ENCODE measurements around the gene RUSC2.
"Not testable (repeated sequence)": the region's sequence is repeated elsewhere in the genome, so short reads cannot be mapped to it uniquely, and the experiment has no call there.

Gene RUSC2

GRCh38 chr9:35489313-35490154 is at the start of gene RUSC2:
TSS of gene RUSC2 (plus strand) at chr9:35490111. CDS start at chr9:35546522, 56,411 bp downstream.
- H3K4me3 ChIP-seq: peak within 1 kb of the TSS; percentile 53
- peaks cover 19% of the 10 kb centered on the region for H3K4me1 ChIP-seq
- H3K36me3 ChIP-seq (replicated peaks): no peaks in the 10 kb centered on the region
- no peaks in the 10 kb centered on the region for H3K27me3 ChIP-seq (ENCODE audit: low read depth)
- peak; percentile 72 to 92 for DNase-seq (ENCODE audit: low spot score in 2 of 2)
- H3K9me3 ChIP-seq: no peaks in the 10 kb centered on the region
- in situ Hi-C loops (cut with MboI; ENCODE audit: low sequenced_read_pairs): loop anchor here (5.0 kb wide), 1 partner anchor 68 kb away; no protein-coding TSS in a partner anchor

DNA sequence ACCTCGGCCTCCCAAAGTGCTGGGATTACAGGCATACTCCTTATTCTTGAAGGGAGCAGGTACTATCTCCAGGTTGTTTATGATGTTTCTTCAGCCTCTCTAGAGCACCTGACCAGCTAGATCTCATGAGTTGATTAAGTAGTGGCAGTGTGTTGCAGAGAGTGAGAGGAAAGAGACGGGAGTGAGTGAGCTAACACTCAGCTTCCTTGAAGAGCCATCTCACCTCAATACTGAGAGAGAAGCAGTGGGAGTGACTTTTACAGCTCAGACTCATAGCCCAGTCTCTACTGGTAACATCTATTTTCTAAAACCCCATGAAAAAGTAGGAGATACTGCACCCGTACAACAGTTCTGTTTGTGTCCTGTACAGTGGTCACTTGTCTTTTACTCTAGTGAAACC is 43.9 kb upstream of the RUSC2 start:
- Histone ChIP-seq H3K27me3 (ENCODE audit: low read depth) (peaks cover 10% of the 10 kb centered on the region; the same call in 1 of the 2 replicates), H3K4me3 (no peak overlapping the region), H3K36me3 (replicated peaks) (no peaks in the 10 kb centered on the region), H3K4me1 (no peaks in the 10 kb centered on the region), H3K9me3 (no peaks in the 10 kb centered on the region)
- no peak for DNase-seq (ENCODE audit: low spot score in 2 of 2)
- in situ Hi-C loops (cut with MboI; ENCODE audit: low sequenced_read_pairs): loop anchor here (25.0 kb wide), 1 partner anchor 91 kb away; no protein-coding TSS in a partner anchor

GRCh38 chr9:35448496-35448895 is 41.4 kb upstream of the RUSC2 start:
- H3K9me3 ChIP-seq: no peaks in the 10 kb centered on the region
- in situ Hi-C loops (cut with MboI; ENCODE audit: low sequenced_read_pairs): loop anchor here (25.0 kb wide), 1 partner anchor 89 kb away; no protein-coding TSS in a partner anchor

DNA sequence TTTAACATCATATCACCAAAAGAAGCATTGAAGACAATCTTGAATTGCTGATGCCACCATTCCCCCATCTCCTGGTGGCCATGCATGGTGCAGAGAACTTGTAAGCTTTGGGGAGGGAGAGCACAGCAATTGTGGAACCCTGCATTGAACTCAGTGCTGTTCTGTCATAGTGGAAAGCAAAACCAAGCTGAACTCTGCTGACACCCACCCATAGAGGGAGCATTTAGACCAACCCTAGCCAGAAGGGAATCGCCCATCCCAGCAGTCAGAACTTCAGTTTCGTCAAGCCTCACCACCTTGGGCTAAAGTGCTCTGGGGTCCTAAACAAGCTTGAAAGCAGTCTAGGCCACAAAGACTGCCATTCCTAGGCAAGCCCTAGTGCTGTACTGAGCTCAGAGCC is 37.4 kb upstream of the RUSC2 start:
- H3K4me1 ChIP-seq: no peaks in the 10 kb centered on the region
- in situ Hi-C loops (cut with MboI; ENCODE audit: low sequenced_read_pairs): no loop called here
- H3K36me3 ChIP-seq (replicated peaks): no peaks in the 10 kb centered on the region
- no peak for DNase-seq (ENCODE audit: low spot score in 2 of 2)
- no peaks in the 10 kb centered on the region for H3K9me3 ChIP-seq
- peaks cover 7% of the 10 kb centered on the region; the same call in 1 of the 2 replicates for H3K27me3 ChIP-seq (ENCODE audit: low read depth)
- no peak overlapping the region for H3K4me3 ChIP-seq

More at GRCh38 chr9:35448496-35448895, 41.4 kb upstream of the RUSC2 start:
- Histone ChIP-seq H3K4me1 (no peaks in the 10 kb centered on the region), H3K36me3 (replicated peaks) (no peaks in the 10 kb centered on the region), H3K4me3 (no peak overlapping the region), H3K27me3 (ENCODE audit: low read depth) (peaks cover 10% of the 10 kb centered on the region; the same call in 1 of the 2 replicates)
- no peak for DNase-seq (ENCODE audit: low spot score in 2 of 2)

DNA sequence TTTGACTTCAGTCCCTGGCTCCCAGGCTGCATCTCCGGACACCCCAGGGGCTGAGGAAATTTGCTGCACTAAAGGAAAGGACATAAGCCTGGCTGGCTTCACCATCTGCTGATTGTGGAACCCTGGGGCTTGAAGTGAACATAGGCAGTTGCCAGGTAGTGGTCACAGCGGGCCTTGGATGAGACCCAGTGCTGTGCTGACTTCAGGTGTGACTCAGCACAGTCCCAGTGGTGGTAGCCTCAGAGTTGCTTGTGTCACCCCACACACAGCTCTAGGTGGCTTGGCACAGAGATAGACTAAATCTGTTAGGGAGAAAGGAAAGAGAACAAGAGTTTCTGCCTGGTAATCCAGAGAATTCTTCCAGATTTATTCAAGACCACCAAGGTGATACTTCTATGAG is 36.1 kb upstream of the RUSC2 start:
- Histone ChIP-seq H3K9me3 (no peaks in the 10 kb centered on the region), H3K4me3 (no peak overlapping the region), H3K27me3 (ENCODE audit: low read depth) (peaks cover 7% of the 10 kb centered on the region; the same call in 1 of the 2 replicates), H3K4me1 (no peaks in the 10 kb centered on the region), H3K36me3 (replicated peaks) (no peaks in the 10 kb centered on the region)
- in situ Hi-C loops (cut with MboI; ENCODE audit: low sequenced_read_pairs): no loop called here
- DNase-seq (ENCODE audit: low spot score in 2 of 2): no peak

DNA sequence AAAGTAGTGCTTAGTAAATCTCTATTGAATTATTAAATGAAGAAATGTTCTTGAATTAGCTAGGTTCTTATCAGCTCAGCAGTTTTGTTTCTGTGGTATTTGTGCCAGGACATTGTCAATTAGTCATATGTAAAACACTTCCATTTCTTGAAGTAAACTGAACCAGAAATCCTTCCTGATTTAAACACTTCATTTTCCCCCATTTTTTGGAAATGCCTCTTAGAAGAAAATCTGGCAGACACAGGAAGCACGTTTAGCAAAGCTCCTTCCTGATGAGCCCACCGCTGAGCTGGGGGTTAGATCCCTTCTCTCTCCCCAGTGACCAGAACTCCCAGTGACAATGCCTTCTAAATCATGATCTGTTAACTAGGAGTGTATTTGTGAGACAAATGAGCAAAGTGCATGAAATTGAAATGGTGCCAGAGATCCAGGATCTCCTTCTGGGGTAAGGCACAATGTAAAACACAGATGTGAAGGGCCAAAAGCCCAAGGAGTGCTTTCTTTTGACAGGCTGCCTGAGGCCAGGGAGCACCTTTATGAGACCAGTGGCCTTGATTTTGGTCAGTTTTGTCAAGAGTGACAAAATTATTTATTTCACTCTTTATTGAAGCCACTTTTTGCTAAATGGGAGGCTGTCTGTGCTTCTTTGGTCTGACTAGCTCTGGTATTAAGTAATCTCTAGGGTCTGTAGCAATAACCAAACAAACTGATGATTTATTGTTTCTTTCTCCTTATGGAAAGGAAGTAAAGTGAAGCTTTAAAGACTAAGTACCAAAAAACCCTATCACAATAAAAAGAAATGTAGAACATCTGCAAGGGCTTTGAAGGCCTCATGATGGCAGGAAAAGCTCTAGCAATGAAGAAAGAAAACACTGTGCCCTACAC is 25.5 kb upstream of the RUSC2 start:
- Histone ChIP-seq H3K36me3 (replicated peaks) (no peaks in the 10 kb centered on the region), H3K27me3 (ENCODE audit: low read depth) (no peaks in the 10 kb centered on the region; the same call in none of the 2 replicates), H3K4me1 (no peaks in the 10 kb centered on the region), H3K9me3 (no peaks in the 10 kb centered on the region), H3K4me3 (no peak overlapping the region)
- no peak for DNase-seq (ENCODE audit: low spot score in 2 of 2)
- in situ Hi-C loops (cut with MboI; ENCODE audit: low sequenced_read_pairs): no loop called here

GRCh38 chr9:35470340-35470739 is 19.6 kb upstream of the RUSC2 start:
- H3K9me3 ChIP-seq: no peaks in the 10 kb centered on the region
- H3K36me3 ChIP-seq (replicated peaks): no peaks in the 10 kb centered on the region
- no peak for DNase-seq (ENCODE audit: low spot score in 2 of 2)
- no peak overlapping the region for H3K4me3 ChIP-seq
- peaks cover 5% of the 10 kb centered on the region for H3K27me3 ChIP-seq (ENCODE audit: low read depth)
- H3K4me1 ChIP-seq: no peaks in the 10 kb centered on the region
- in situ Hi-C loops (cut with MboI; ENCODE audit: low sequenced_read_pairs): no loop called here

DNA sequence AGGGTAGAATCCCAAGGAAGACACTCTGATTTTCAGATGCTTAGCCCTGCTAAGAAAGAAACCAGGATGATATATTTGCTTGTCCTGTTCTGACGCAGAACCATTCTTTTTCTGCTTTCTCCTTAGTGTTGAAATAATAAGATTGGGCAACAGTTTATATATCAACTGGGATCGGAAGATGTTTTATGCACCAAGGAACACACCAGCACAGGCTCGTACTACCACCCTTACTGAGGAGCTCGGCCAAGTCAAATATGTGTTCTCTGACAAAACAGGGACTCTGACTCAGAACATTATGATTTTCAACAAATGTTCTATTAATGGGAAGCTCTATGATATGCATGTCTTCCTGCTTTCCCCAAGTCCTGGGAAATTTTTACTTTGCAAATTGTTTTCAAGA is 19.0 kb upstream of the RUSC2 start:
- Histone ChIP-seq H3K36me3 (replicated peaks) (no peaks in the 10 kb centered on the region), H3K27me3 (ENCODE audit: low read depth) (peaks cover 7% of the 10 kb centered on the region), H3K4me3 (no peak overlapping the region), H3K9me3 (no peaks in the 10 kb centered on the region), H3K4me1 (no peaks in the 10 kb centered on the region)
- no peak for DNase-seq (ENCODE audit: low spot score in 2 of 2)
- in situ Hi-C loops (cut with MboI; ENCODE audit: low sequenced_read_pairs): no loop called here

GRCh38 chr9:35476596-35476995 is 13.3 kb upstream of the RUSC2 start:
- no peak for DNase-seq (ENCODE audit: low spot score in 2 of 2)
- H3K27me3 ChIP-seq (ENCODE audit: low read depth): peaks cover 19% of the 10 kb centered on the region; the same call in 1 of the 2 replicates
- in situ Hi-C loops (cut with MboI; ENCODE audit: low sequenced_read_pairs): loop anchor here (5.0 kb wide), 1 partner anchor 359 kb away; the partner anchor contains the start of gene ATOSB
- H3K9me3 ChIP-seq: no peaks in the 10 kb centered on the region
- no peaks in the 10 kb centered on the region for H3K36me3 ChIP-seq (replicated peaks)
- no peak overlapping the region for H3K4me3 ChIP-seq
- no peaks in the 10 kb centered on the region for H3K4me1 ChIP-seq

GRCh38 chr9:35477211-35477855 is 12.6 kb upstream of the RUSC2 start:
- H3K27me3 ChIP-seq (ENCODE audit: low read depth): peaks cover 19% of the 10 kb centered on the region; the same call in 1 of the 2 replicates
- DNase-seq (ENCODE audit: low spot score in 2 of 2): peak; percentile 63
- H3K9me3 ChIP-seq; H3K4me3 ChIP-seq; H3K4me1 ChIP-seq; H3K36me3 ChIP-seq (replicated peaks): not testable (repeated sequence)
- in situ Hi-C loops (cut with MboI; ENCODE audit: low sequenced_read_pairs): loop anchor here (5.0 kb wide), 1 partner anchor 360 kb away; the partner anchor contains the start of gene ATOSB

DNA sequence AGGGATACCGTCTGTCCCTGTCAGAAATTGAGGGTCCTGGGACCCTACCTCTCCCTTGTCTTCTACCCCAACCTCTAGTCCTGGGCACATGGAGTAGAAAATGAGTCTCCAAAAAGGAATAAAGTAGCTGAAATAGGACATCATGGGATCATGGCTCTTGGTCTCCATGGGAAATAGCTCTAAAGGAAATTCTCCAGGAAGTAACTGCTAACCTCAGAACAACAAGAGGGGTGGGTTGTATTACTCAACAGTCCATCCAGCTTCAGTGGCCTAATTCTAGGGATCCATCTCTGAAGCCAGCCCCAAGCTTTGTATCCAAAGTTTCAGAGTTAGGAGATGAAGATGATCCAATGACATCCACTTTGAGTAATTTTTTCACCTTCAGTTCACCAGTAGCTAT is 11.0 kb upstream of the RUSC2 start:
- in situ Hi-C loops (cut with MboI; ENCODE audit: low sequenced_read_pairs): loop anchor here (5.0 kb wide), 1 partner anchor 362 kb away; the partner anchor contains the start of gene ATOSB
- DNase-seq (ENCODE audit: low spot score in 2 of 2): no peak

DNA sequence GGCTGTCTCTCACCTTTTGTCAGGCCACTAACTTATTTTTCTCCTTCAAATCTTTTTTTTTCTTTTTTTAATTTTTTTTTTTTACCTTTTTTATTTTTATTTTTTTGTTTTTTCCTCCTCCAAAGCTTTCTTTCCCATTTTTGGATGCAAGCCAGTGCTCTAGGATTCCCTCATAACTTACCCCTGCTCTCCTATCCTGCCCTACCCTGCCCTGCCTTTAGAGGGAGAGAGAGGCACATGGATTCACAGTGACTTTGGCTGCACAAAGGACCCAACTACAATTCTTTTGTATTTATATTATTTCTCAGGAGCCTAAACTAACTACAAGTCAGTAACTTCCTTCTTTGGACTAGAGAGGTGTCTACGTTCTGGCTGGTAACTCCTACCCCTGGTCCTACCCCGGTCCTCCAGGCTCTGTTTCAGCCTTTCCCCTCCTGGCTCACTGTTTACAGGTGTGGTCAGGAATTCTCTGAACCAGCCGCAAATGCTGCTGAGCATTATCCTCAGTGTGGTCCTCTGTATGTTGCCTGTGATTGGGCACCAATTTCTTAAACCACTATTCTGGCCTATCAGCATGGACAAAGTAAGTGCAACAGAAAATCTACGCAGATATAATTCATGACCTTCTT is 8.4 kb upstream of the RUSC2 start:
- Histone ChIP-seq H3K36me3 (replicated peaks) (no peaks in the 10 kb centered on the region), H3K4me1 (no peaks in the 10 kb centered on the region), H3K4me3 (no peak overlapping the region), H3K9me3 (no peaks in the 10 kb centered on the region), H3K27me3 (ENCODE audit: low read depth) (peaks cover 11% of the 10 kb centered on the region; the same call in 1 of the 2 replicates)
- peak; percentile 53 to 64 for DNase-seq (ENCODE audit: low spot score in 2 of 2)
- in situ Hi-C loops (cut with MboI; ENCODE audit: low sequenced_read_pairs): no loop called here

More for the DNA sequence above, 11.0 kb upstream of the RUSC2 start:
- Histone ChIP-seq H3K36me3 (replicated peaks) (no peaks in the 10 kb centered on the region), H3K27me3 (ENCODE audit: low read depth) (peaks cover 19% of the 10 kb centered on the region; the same call in 1 of the 2 replicates), H3K9me3 (no peaks in the 10 kb centered on the region), H3K4me1 (no peaks in the 10 kb centered on the region), H3K4me3 (no peak overlapping the region)

GRCh38 chr9:35482071-35482470 is 7.8 kb upstream of the RUSC2 start:
- Histone ChIP-seq H3K9me3 (no peaks in the 10 kb centered on the region), H3K4me3 (no peak overlapping the region), H3K36me3 (replicated peaks) (no peaks in the 10 kb centered on the region), H3K27me3 (ENCODE audit: low read depth) (peaks cover 6% of the 10 kb centered on the region; the same call in 1 of the 2 replicates), H3K4me1 (no peaks in the 10 kb centered on the region)
- in situ Hi-C loops (cut with MboI; ENCODE audit: low sequenced_read_pairs): no loop called here
- no peak for DNase-seq (ENCODE audit: low spot score in 2 of 2)

Measured in HAP-1 (cell line).